GM21423 (cell line): ENCODE data around the gene CMTM5.
"Not testable (repeated sequence)": the region's sequence is repeated elsewhere in the genome, so short reads cannot be mapped to it uniquely, and the experiment has no call there.

Experiments used
- ATAC-seq: cut with Tn5 transposase; IDR thresholded peaks from one replicate; pipeline ENCODE4 v1.9.1; 2021; ENCODE audit warnings: mild to moderate bottlenecking, moderate library complexity; ENCODE audit not compliant: unreplicated experiment

Gene CMTM5

DNA sequence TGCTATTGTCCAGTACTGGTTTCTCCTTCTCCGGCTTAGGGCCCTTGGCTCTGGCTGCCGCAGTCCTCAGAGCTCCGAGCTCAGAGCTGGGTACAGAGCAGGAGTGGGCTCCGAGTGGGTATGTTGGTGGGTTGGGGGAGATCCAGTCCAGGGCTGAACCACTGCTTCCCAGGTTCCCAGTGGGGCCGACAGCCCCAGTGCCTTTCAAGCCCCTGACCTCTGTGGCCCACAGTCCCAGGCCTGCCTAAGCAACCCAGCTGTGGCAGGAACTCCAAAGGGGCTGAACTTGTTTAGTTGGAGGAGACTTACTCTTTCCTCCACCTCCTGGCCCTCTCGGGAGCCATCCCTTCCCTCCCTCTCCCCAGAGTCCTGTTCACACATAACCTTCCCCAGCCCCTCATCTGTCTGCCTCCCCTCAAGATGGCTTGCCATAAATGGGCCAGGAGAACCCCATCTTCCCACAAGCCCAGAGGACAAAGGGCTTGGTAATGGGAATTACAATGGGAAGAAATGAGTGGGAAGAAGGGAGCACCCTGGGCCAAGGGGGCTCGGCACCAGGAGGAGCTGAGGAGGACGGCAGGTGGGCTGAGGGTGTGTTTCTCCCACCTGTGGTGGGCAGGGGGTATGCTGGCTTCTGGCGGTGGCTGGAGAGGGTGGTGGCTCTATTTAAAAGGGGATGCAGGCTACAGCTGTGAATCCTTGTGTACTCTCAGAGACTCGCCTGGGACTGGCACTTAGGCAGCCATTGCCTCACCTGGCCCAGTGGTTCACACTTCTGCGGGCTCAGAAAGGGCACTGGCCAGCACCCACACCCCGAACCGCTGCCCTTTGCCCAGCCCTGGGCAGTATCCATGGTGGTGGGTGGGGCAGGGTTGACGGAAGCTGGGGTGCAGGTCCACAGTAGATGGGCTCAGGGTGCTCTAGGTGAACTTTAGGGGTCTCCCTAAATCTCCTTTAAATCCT is 35.0 kb downstream of the CMTM5 start:
- ATAC-seq = no peak

DNA sequence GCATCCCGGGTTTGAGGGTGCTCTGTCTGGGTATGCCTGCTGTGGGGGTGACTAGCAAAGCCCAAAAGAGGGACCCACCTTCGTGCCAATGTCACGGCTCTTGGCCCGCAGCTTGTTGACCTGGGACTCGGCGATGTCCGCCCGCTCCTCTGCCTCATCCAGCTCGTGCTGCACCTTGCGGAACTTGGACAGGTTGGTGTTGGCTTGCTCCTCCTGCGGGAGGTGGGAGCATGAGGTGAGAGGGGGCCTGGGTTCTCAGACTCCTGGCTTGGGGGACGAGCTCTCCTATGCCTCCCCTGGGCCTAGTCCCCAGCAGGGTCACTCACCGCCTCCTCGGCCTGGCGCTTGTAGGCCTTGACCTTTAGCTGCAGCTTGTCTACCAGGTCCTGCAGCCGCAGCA is 36.8 kb downstream of the CMTM5 start:
- ATAC-seq = no peak

DNA sequence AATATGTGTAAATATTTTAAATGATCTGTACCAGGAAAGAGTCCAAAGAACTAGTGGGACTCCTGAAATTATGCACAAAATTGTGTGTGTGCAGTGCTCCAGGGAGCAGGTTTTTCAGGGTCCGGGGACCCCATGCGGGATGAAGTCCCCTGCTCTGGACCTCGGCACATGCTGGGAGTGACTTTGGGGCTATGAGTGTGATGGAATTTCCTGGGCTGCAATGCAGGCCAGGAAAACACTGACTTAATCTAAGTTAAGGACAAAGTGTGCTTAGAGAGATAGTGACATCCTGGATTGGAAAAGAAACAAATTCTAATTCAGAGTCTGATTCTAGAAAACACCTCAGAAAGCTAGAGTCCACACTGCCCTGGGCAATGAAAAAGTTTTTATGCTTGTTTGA is 37.4 kb downstream of the CMTM5 start:
- no peak for ATAC-seq

DNA sequence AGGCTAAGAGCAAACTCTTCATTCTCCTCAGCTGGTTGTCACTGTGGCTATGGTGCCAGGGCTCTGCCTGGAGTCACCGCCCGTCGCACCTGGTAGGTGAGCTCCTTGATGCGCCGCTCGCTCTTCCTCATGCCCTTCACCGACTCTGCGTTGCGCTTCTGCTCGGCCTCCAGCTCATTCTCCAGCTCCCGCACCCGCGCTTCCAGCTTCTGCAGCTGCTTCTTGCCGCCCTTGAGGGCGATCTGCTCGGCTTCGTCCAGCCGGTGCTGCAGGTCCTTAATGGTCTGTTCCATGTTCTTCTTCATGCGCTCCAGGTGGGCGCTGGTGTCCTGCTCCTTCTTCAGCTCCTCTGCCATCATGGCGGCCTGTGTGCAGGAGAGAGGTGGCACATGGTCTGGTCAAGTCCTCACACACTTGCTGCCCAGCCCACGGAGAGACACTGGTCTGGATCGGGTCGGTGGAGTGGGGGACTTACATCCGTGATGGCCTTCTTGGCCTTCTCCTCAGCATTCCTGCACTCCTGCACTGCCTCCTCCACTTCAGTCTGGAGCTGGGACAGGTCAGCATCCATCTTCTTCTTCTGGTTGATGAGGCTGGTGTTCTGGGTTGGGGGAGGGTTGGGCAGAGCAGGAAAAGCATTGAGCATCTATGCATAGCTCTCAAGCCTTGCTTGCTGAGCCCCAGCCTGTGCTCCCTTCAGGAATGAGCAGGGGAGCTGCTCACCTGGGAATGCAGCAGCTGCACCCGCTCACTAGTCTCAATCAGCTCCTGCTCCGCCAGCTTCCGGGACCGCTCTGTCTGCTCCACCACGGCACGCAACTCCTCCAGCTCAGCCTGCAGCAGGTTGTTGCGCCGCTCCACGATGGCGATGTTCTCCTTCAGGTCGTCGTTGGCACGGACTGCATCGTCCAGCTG is 38.3 kb downstream of the CMTM5 start:
- ATAC-seq = no peak

DNA sequence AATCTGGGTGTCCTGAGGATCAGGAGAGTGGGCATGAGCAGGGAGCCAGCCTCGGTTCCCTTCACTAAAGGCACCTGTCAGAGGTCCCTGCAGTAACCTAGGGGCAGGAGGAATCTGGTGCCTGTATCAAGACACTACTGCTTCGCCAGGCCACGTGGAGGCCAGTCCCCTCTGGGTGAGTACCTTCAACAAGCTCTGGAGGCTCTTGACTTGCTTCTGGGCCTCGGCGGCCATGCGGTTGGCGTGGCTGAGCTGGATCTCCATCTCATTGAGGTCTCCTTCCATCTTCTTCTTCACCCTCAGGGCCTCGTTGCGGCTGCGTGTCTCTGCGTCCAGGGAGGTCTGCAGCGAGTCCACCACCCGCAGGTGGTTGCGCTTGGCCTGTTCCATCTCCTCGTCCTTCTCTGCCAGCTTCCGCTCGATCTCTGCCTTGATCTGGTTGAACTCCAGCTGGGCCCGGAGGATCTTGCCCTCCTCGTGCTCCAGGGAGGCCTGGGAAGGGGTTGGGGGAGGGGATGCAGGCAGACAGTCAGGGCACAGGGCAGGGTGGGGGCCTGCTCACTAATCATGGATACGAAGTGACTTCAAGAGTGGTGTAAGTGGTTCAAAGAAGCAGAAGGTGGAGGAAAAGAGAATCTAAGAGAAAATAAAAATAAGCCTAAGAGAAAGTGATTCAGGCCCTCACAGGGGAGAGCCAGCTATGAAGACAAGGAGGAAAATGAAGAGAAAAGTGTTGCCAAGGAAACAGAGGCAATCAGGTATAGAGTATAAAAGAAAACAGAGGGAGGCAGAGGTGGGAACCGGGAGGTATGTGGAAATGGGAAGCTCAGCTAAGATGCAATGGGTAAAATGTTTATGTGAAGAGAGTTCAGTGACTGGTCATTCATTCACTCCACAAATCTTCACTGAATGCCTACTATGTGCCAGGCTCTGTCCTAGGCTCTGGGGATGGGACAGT is 39.3 kb downstream of the CMTM5 start:
- no peak for ATAC-seq

DNA sequence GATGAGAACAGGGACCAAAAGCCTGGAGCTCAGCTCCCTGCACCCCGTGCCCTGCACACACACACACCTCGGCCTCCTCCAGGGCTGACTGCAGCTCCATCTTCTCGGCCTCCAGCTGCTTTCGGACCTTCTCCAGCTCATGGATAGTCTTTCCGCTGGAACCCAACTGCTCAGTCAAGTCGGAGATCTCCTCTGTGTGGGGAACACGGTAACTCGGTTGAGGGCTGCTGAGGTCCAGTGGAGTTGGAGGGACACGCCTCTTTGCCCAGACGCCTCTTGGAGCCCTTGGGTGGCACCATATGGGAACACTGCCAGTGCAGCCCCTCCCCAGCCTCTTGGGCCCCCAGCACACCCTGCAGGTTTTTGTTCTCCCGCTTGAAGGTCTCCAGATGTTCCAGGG is 40.0 kb downstream of the CMTM5 start:
- ATAC-seq = no peak

DNA sequence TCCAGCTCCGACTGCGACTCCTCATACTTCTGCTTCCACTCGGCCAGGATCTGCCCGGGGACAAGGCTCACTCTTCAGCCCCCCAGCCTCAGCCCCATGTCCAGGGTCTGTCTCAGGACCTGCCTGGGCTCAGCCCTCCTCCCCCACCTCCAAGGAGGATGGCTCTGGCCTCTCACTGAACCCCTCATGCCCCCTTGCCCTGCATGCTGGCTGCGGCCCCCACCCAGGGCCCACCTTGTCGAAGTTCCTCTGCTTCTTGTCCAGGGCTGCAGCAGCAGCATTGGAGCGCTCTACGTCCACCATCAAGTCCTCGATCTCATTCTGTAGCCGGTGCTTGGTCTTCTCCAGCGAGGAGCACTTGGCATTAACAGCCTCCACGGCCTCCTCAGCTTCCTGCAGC is 40.4 kb downstream of the CMTM5 start:
- not testable (repeated sequence) for ATAC-seq

DNA sequence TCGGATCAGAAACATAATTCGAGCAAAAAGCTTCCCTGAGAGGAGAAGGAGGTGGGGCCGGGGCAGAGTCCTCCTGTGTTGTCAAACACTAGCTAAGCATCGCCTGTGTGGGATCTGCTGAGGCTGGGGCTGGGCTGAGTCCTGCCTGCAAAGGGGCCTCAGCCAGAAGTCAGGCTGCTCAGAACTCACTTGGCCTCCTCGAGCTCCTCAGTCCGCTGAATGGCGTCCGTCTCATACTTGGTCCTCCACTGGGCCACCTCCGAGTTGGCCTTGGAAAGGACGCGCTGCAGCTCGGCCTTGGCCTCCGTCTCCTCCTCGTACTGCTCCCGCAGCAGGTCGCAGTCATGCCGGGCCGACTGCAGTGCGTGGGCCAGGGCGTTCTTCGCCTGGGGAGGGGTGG is 41.2 kb downstream of the CMTM5 start:
- ATAC-seq = no peak

DNA sequence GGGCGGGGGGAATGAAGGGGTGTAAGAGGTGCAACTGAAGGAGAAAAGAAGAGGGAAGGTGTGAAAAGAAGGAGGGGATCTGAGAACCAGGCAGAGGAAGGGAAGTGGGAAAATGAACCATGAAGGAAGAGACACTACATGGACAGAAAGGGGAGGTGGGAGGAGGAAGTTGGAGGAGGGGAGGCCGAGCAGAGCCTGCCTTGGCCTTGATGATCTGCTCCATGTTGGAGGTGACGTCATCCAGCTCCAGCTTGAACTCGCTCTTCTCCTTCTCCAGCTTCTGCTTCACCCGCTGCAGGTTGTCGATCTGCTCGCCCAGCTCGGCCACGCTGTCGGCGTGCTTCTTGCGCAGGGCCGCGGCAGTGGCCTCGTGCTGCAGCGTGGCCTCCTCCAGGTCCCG is 42.8 kb downstream of the CMTM5 start:
- not testable (repeated sequence) for ATAC-seq

DNA sequence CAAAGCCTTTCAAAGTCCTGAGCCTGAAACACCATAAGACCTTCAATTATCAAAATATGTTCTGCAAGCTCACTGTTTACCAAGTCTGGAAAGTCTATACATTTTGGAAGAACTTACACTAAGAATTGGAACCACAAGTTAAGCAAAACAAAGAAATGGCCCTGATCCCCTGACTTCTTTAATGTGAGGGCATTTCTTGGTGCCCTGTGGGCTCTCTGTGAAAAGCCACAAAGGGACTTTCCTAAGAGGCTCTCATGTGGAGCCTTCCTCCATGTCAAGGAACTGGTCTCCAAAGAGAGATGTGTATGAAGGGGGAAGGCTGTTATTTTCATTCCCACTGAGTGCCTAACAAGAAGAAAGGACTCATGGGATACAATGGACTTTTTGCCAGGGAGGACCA is 44.7 kb downstream of the CMTM5 start:
- no peak for ATAC-seq

DNA sequence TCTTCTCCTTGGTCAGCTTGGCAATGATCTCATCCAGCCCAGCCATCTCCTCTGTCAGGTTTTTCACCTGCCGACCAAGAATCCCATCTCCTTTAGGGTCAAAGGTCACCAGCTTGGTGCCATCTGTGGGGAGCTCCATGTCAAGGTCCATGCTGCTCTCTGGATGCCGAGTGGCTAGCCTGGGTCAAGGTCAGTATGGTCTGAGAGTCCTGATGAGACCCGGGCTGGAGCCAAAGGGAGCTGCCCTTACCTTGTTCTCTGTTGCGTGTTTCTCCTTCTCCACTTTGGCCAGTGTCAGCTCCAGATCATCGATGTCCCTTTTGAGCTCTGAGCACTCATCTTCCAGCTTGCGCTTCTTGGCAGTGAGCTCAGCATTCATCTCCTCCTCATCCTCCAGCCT is 46.8 kb downstream of the CMTM5 start:
- no peak for ATAC-seq

DNA sequence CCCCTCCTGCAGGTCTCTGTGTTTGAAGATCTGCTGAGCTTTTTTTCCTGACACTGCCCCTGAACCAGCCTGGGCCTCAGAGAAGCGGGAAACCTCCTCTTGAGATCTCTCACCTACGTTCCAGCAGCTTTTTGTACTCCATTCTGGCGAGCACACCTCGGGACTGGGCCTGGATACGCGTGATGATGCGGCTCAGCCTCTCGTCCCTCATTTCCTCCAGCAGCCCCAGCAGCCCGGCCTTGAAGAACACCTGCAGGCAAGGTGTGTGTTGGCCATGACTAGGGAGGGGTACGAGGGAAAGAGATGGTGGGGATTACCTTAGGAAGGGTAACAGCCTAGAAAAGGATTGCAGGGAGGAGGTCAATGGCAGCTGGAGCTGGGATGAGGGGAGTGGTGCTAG is 48.3 kb downstream of the CMTM5 start:
- no peak for ATAC-seq

DNA sequence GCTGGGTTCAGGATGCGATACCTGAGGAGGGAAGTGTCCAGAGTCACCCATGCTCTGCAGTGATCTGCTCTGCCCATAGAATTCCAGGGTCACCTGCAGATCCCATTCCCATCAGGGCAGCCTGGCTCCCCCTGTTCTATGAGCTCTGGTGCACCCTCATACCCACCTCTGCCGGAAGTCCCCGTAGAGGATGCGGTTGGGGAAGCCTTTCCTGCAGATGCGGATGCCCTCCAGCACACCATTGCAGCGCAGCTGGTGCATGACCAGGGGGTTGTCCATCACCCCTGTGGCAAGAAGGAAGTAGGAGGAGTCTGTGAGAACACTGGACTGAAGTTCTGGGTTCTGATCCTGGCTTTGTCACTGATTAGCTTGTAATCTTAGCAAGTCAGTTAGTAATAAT is 49.0 kb downstream of the CMTM5 start:
- ATAC-seq = not testable (repeated sequence)

DNA sequence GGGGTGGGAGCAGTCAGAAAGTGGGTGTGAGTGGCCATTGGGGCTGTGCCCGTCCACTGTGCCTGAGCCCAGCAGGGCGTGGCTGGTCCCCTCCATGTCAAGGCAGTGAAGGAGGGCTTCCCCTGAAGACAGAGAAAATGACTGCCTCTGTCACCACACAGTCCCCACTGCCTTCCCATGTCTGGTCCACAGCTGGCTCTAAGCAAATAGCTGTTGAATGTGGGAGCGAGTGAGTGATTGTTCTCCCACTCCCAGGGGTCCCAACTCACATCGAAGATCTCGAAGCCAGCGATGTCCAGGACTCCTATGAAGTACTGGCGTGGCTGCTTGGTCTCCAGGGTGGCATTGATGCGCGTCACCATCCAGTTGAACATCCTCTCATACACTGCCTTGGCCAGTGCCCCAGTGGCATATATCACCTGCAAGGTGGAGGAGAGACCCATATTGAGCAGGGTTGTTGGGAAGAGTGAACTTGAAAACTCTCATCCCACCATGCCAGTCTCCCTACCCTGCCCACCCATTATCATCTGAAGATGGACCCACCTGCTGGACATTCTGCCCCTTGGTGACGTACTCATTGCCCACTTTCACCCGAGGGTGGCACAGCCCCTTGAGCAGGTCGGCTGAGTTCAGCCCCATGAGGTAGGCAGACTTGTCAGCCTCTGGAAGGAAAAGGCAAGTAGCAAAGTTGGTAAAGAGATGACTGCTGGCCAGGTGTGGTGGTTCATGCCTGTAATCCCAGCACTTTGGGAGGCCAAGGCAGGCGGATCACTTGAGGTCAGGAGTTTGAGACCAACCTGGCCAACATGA is 52.0 kb downstream of the CMTM5 start:
- ATAC-seq = no peak
